Endometrial microvascular endothelial cells (primary cell): ENCODE measurements around the gene MINDY3. TPM values are rescaled to one million over a fixed set of nuclear protein-coding genes. Genes with fewer than 3 reads are reported as not detected.
"Not testable (repeated sequence)": the region's sequence is repeated elsewhere in the genome, so short reads cannot be mapped to it uniquely, and the experiment has no call there.

Experiments
- in situ Hi-C: cut with HindIII; loops from 2 replicates; pipeline ENCODE4 v1.10.0; 2017; ENCODE audit warnings: low sequenced_read_pairs, low pct_unique_long_range_greater_than_20kb; ENCODE audit errors: inconsistent ontology term
- total RNA-seq: library from RNA; depleted of rRNA; stranded (reverse); fragments of >200 nt; gene quantifications from one replicate; pipeline ENCODE4 v1.2.3, GENCODE V29; 2015; ENCODE audit errors: inconsistent ontology term

The MINDY3 gene
- total RNA-seq: 29.7 TPM

DNA sequence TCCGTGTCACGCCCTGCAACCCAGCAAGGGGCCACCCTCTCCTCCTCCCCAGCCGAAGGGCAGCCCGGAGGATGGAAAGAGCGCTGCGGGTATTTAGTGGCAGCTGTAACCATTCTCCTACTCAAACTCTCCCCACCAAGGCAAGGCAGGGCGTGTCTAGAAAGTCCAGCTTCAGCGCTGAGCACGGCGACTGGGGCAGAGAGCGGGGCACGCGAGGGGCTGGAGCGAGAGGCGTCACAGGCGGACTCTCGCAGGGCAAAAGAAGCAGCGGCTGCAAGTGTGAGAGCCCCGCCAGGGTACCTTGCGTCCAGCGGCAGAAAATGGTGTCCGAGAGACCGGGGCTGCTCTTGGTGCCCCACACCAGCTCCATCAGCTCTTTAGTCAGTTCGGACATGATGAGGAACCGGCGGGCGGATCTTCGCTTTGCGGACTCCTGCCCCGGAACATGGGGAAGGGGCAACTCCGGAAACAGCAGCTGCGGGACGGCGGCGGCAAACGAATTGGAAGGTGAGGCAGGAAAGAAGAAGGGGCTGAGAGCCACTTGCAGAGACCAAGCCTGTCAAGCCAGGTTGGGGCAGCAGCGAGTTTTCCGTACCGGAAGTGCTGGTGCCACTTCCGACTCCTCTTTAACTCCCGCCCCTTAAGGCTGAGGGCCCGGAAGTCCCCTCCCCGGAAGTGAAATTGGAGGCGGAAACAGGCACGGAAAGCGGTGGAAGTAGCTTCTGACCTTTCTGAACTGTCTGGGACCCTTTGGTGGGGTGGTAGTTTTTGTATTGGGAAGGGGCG is at the start of gene MINDY3:
TSS of gene MINDY3 (minus strand) at position 602 of the 786 bp plus-strand sequence. CDS start at position 394, 208 bp downstream.
- in situ Hi-C loops: no loop called here

DNA sequence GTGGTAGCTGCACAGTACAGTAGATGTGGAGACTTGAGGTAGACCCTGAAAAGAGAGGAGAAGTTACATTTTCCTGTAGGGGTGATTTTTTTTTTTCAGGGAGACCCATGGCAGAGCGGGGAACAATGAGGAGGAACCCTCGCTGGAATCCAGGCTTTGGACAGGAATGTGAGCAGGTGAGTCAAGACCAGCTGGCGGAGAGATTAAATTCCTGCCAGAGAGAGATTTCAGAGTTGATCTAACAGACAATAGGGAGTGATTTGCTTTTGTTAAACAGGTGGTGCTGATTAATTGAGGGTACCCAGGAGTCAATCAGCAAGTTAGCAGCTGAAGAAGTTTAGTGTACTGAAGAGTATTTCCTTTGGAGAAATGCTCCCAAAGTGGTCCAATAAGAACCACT is 41.6 kb upstream of the MINDY3 start:
- in situ Hi-C loops: no loop called here

DNA sequence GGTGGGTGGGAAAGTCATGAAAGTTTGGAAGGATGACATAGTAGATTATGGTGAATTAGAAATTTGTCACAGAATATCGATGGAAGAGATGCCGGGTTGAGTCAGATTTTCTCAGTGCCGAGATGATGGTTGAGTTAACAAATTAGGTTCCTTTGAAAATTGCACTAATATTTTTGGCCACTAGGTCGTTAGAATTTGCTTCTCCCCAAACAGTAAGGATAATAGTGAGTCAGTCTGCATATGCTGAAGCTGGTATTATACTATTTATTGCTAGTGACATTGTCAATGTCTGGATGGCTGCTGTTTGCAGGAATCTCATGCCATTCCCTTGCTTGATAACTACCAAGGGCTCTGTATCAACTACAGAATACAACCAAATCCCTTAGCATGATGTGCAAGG is 37.7 kb upstream of the MINDY3 start:
- in situ Hi-C loops: no loop called here

DNA sequence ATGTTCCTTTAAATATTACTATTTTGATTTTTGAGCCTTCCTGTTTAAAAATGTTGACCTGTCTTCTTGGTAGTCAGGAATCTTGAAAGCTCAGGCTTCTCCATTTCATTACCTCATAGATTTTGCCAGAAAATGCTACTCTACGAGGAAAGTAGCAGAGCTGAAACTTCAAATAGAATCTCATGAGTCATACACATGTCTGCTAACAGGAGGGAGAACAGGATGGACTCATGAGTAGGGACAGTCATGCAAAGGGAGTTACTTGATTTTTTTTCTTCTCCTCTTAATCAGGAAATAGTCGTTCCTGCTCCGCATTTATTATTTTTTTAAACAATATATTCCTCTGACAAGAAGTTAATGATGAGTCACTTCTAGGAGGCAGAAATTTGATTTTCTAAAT is 37.0 kb upstream of the MINDY3 start:
- in situ Hi-C loops: no loop called here

DNA sequence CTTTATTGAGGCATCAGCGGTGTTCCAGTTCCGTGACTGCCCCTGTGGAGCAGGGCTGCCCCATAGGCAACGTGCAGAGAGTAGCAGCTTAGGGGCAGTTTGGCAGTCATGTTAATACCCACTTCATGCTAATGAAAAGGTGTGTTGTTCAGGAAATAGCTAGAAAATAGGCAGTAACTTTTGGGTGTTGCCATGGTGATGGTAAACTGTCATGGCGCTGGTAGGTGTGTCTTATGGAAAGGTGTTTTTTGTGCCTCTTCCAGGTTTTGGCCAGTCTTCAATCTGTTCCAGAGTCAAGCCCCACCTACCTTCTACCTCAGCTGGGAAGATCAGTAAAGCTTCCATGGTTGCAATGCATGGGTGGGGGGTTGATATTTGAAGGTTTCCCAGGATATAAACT is 36.3 kb upstream of the MINDY3 start:
- in situ Hi-C loops: no loop called here

DNA sequence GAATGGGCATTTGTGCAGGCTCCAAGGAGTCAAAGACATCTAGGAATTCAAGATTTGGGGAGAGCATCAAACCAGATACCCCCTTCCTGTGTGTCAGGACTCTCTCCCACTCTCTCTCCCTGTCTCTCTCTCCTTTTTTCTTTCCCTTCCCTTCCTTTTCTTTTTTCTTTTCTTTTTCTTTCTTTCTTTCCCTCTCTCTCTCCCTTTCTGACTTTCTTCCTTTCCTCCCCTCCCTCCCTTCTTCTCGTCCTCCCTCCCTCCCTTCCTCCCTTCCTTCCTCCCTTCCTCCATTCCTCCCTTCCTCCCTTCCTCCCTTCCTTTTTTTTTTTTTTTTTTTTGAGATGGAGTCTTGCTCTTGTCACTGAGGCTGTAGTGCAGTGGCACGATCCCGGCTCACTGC is 24.1 kb upstream of the MINDY3 start:
- in situ Hi-C loops: no loop called here

DNA sequence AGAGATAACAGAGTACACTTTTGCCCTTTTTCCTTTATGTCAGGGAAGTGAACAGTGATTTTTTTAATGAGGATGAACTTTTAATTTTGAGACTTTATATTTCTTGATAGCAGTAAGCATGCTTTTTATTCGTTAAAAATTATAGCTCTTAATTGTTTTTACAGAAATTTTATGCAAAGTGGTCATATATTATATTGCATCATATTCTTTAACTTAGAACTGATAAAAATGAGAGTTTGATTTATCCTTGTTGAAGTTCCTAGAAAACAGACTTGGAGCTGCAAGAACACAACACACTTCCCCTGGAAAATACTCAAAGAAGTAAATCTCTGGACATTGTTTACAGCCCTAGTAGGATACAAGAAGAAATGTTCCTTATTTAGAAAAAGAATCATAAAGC is 21.2 kb upstream of the MINDY3 start:
- in situ Hi-C loops: no loop called here

DNA sequence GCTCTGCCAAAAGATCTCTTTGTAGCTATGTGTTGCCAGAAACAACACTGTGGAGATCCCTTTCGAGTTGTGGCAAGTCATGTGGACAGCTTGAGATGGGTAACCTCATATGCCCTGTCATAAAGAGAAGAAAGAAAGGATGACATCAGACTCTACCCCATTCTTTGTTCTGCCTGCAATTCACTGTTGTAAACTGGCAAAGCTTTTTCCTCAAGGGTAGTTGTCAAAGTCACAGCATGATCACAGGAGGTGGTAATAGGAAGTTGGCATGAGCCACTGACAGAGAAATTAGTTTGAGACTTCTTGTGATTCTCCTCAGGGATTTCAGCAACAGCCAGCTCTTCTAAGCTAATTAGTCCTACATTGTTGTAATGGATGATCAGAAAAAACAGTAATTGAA is 19.4 kb upstream of the MINDY3 start:
- in situ Hi-C loops: no loop called here

DNA sequence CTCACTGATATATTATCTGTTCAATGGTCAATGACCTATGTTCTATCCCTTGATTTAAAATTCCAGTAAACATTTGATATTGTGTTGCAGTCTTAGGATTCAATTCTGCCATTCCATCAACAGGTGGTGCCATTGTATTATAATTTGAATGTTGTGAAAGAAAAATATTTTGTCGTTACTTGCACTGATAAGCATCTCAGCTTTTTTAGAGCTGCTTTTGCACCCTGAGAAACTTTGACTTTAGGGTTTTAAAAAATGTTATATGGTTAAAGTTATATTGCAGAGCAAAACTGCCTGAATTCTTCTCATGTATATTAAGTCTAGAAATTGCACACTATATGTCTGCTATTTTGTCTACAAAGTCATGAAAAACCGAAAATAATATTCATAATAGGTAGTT is 18.8 kb upstream of the MINDY3 start:
- in situ Hi-C loops: no loop called here

DNA sequence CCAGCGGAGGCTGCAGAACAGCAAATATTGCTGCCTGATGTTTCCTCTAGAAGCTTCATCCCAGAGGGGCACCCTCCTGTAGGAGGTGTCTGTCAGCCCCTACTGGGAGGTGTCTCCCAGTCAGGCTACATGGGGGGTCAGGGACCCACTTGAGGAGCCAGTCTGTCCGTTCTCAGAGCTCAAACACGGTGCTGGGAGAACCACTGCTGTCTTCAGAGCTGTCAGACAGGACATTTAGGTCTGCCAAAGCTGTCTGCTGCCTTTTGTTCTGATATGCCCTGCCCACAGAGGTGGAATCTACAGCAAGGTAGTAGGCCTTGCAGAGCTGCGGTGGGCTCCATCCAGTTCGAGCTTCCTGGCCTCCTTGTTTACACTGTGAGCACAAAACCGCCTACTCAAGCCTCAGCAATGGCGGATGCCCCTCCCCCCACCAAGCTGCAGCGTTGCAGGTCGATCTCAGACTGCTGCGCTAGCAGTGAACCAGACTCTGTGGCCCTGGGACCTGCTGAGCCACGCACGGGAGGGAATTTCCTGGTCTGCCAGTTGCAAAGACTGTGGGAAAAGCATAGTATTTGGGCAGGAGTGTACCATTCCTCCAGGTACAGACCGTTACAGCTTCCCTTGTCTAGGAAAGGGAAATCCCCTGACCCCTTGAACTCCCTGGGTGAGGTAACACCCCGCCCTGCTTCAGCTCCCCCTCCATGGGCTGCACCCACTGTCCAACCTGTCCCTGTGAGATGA is 17.7 kb upstream of the MINDY3 start:
- in situ Hi-C loops: no loop called here

DNA sequence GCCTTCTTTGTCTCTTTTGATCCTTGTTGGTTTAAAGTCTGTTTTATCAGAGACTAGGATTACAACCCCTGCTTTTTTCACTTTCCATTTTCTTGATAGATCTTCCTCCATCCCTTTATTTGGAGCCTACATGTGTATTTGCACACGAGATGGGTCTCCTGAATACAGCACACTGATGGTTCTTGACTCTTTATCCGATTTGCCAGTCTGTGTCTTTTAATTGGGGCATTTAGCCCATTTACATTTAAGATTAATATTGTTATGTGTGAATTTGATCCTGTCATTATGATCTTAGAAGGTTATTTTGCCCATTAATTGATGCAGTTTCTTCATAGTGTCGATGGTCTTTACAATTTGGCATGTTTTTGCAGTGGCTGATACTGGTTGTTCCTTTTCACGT is 16.0 kb upstream of the MINDY3 start:
- in situ Hi-C loops: not testable (repeated sequence)

DNA sequence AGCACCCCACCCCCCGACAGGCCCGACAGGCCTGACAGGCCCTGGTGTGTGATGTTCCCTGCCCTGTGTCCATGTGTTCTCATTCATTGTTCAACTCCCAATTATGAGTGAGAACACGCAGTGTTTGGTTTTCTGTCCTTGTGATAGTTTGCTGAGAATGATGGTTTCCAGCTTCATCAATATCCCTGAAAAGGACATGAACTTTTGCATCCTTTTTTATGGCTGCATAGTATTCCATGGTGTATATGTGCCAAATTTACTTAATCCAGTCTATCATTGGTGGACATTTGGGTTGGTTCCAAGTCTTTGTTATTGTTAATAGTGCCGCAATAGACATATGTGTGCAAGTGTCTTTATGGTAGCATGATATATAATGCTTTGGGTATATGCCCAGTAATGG is 12.3 kb upstream of the MINDY3 start:
- in situ Hi-C loops: not testable (repeated sequence)

DNA sequence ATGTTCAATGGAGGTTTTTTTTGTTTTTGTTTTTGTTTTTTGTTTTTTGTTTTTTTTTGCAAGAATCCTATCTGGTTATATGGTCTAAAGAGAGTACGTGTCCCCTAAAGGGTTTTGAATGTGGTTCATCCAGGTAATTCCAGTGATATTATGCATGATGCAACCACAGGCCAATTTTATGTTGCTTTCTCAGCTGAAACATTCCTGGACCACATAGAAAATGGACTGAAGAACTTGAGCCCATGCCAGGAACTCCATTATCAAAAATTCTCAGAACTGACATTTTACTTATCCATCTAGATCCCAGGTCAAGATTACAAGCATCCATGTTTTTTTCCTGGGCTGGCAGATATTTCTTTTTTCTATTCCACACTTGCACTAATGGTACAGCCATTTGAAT is 11.5 kb upstream of the MINDY3 start:
- in situ Hi-C loops: no loop called here

DNA sequence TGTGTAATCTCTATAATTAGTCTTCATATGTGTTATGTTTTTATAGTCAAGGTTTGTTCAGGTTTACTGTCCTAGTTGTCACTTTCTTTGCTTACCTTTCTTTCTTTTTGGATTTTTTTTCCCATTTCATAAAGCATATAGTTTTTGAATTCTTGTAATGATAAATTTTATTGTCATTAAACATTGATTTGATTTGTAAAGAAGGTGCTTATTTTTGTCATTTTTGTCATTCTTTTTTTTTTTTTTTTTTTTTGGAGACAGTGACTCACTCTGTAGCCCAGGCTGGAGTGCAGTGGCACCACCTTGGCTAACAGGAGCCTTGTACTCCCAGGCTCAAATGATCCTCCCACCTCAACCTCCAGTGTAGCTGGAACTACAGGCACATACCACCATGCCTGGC is 9.6 kb upstream of the MINDY3 start:
- in situ Hi-C loops: no loop called here

DNA sequence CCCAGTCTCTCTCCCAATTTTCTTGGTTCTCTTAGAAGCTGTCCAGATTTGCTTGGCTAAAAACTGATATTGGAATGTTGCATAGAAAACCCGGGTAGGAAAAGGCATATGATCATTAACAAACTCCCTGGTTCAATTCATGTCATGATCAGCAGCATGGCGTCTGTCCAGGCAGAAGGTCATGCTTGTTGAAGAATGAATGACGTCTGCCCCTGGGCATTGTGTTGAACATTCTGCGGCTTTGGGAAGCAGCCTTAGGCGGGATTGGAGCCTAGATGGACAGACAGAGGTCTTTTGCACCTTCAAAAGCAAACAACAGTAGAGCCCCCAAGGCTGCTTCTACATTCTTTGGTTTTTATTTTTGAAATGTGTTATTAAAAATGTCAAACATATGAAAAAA is 7.7 kb upstream of the MINDY3 start:
- in situ Hi-C loops: no loop called here

DNA sequence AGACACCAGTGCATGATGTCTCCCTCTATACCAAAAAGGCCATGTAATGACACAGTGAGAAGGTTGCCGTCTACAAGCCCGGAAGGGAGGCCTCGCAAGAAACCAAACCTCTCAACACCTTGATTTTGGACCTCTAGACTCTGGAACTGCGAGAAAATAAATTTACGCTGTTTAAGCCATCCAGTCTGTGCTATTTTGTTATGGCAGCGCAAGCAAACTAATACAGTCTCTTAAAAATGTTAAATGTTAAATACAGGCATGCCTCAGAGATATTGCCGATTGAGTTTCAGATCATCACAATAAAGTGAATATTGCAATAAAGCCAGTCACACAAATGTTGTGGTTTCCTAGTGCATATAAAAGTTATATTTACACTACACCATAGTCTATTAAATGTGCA is 5.0 kb upstream of the MINDY3 start:
- in situ Hi-C loops: no loop called here

DNA sequence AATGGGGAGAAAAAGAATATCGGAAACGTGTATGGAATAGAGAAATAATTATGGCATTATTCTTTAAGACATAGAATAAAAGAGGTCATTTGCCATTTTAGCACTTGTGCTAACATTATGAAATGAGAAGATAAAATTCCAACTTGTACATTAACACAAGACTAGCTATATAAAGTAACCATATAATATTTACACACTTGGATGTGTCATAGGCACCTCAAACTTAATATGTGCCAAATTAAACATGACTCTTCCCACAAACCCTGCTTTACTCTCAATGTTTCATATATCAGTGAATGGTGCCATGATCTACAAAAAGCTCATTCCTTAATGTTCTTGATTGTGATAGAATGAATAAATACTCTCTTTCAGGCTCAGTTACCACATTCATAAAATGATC is 4.1 kb upstream of the MINDY3 start:
- in situ Hi-C loops: no loop called here

DNA sequence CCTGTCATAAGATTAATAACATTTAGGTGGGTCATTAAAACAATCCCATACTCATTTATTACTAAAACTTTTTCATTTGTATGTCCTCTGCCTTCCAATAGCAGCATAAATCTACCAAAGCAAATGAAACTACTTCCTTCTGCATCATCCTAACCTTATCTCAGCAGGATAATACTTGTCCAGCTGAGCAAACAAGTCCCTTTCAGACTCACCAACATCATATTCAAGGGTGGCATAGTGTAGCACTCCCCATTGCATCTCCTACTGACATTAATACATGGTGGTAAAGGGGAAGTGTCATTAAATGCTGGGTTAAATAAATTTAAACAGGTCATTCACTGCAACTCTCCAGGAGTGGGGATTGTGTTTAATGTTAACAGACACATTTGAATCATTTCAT is 3.4 kb upstream of the MINDY3 start:
- in situ Hi-C loops: no loop called here

DNA sequence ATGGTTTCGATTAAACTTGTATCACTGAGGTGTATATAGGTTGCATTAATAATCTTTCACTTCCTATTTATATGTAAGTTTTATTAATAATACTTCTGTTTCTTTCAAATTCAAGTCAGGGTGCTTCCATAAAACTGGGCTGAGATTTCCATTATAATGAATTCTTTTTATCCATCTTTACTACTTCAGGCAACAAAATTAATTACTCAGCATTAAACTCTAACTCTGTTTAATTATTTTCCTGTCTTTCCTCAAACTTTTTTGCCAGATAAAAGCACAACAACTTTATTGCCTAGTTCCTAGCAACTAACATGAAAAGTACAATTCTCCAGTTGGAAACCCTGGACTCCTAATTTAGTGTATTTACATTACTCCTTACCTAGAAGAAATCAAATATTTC is 3.0 kb upstream of the MINDY3 start:
- in situ Hi-C loops: no loop called here

DNA sequence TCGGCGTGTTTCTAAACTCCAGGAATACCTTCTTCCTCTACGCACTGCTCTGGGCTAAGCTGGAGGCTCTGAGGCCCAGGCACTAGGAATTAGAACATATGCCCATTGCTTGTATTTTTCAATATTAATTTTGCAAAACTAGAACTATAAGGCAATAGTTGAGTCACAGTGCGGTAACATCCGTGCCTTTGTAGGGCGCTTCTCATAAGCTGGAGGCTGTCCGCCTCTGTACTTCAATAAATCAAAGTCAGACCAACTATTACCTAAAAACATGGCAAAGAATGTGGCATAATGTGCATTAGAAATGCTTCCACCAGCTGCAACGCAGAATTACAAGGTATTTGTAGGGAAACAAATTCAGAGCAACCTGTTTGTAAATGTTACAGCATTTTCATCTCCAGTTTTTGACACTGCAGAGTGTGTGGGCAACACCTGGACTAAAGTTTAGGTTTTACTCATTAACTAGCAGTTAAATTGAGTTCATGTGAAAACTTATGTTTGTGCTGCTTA is 440 bp upstream of the MINDY3 start:
- in situ Hi-C loops: no loop called here
